A673 (cell line): ENCODE data around the gene PDPR. TPM values are rescaled to one million over a fixed set of nuclear protein-coding genes. Genes with fewer than 3 reads are reported as not detected.
"Not testable (repeated sequence)": the region's sequence is repeated elsewhere in the genome, so short reads cannot be mapped to it uniquely, and the experiment has no call there.

Source experiments
- BruUV-seq: library from RNA; stranded (reverse); fragments of 400-500 nt; replicated peaks from 2 replicates; lab custom pipeline; 2021; lab: Mats Ljungman, UMichigan
- CTCF ChIA-PET: fragments of 300-600 bp; sonication (Branson Sonifier 250); formaldehyde crosslinking; loops from one replicate; lab custom pipeline; 2022; ENCODE audit warnings: antibody characterized with exemption; lab: Charles Lee
- POLR2A ChIA-PET: fragments of 300-600 bp; sonication (Branson Sonifier 250); formaldehyde crosslinking; loops from one replicate; lab custom pipeline; 2022; ENCODE audit warnings: antibody characterized with exemption; ENCODE audit not compliant: low non-redundant PET; lab: Charles Lee
- DNase-seq: peaks from one replicate; pipeline ENCODE4 v3.0.0-alpha.2; 2015; ENCODE audit warnings: low spot score
- H3K27ac ChIP-seq: fragments of 200-600 bp; sonication (generic); 2 replicates; pipeline ENCODE4 v1.5.1; 2016; ENCODE audit warnings: mixed run types, low read depth, mild to moderate bottlenecking, mixed read lengths, antibody characterized with exemption, low read length; ENCODE audit not compliant: poor library complexity, severe bottlenecking
- H3K27me3 ChIP-seq: fragments of 200-600 bp; sonication (generic); replicated peaks from 2 replicates; pipeline ENCODE4 v1.6.1; 2017; ENCODE audit warnings: mixed run types, low read depth, mild to moderate bottlenecking, mixed read lengths, antibody characterized with exemption, low read length; ENCODE audit not compliant: insufficient read depth, poor library complexity
- H3K36me3 ChIP-seq: fragments of 200-600 bp; sonication (generic); 2 replicates; pipeline ENCODE4 v1.6.1; 2016; ENCODE audit warnings: mixed run types, mild to moderate bottlenecking, mixed read lengths, antibody characterized with exemption, low read length; ENCODE audit not compliant: insufficient read depth, poor library complexity, severe bottlenecking
- H3K4me1 ChIP-seq: fragments of 200-600 bp; sonication (generic); 2 replicates; pipeline ENCODE4 v1.6.1; 2017; ENCODE audit warnings: mixed run types, mild to moderate bottlenecking, mixed read lengths, antibody characterized with exemption, low read length; ENCODE audit not compliant: insufficient read depth, poor library complexity, severe bottlenecking
- H3K4me3 ChIP-seq: fragments of 200-600 bp; sonication (generic); 2 replicates; pipeline ENCODE4 v1.5.1; 2016; ENCODE audit warnings: low read depth, mixed run types, mild to moderate bottlenecking, mixed read lengths, low read length; ENCODE audit not compliant: poor library complexity, severe bottlenecking
- H3K9me3 ChIP-seq: fragments of 200-600 bp; sonication (generic); 2 replicates; pipeline ENCODE4 v1.6.1; 2016; ENCODE audit warnings: mixed run types, low read depth, mild to moderate bottlenecking, mixed read lengths, antibody characterized with exemption, low read length; ENCODE audit not compliant: poor library complexity, severe bottlenecking
- EZH2 ChIP-seq: fragments of 200-600 bp; sonication (generic); IDR thresholded peaks from 2 replicates; pipeline ENCODE4 v1.6.1; 2017; ENCODE audit warnings: borderline replicate concordance, low read depth, mild to moderate bottlenecking, mixed read lengths, antibody characterized with exemption, low read length; ENCODE audit not compliant: poor library complexity, severe bottlenecking
- intact Hi-C: fragments of 100-400 bp; cut with micrococcal nuclease; formaldehyde crosslinking; loops from one replicate; pipeline ENCODE4 v1.10.0; 2022; ENCODE audit not compliant: unreplicated experiment
- total RNA-seq: library from RNA; stranded (reverse); gene quantifications from 2 replicates; pipeline ENCODE4 v1.2.3, GENCODE V29; 2021
- TF ChIP-seq, protein P1 (sequence below): fragments of 300-800, 200-600 bp; sonication (generic); conservative IDR thresholded peaks from 2 replicates; pipeline ENCODE4 v1.5.1; 2017; ENCODE audit warnings: low read depth, mild to moderate bottlenecking, antibody characterized with exemption, low read length, moderate library complexity, mixed read lengths

Gene PDPR
- total RNA-seq, 1 experiment from 2014 or later, result 39.8 TPM

DNA sequence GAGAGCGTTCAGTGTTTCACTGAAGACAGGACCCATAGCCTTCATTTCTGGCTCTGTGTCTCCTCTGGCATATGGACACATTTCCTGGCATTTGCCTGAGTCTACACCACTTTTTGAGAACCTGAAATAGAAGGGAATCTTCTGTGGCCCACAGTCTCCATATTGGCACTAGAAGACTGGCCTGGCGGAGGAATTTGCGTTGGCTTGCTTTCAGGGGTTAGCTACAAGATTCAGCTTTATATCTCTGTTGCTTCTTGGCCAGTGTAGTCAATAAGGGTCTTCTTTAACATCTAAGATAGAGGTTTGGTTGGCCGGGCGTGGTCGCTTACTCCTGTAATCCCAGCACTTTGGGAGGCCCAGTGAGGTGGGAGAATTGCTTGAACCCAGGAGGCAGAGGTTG is 46.7 kb downstream of the PDPR start:
- H3K27ac ChIP-seq, result no peak overlapping the region
- no peaks in the 10 kb centered on the region for H3K27me3 ChIP-seq
- H3K9me3 ChIP-seq, result no peaks in the 10 kb centered on the region
- intact Hi-C loops, result no loop called here
- BruUV-seq, result TSS peak; percentile 6
- POLR2A ChIA-PET, result interaction anchor here (0.5 kb wide), 1 partner anchor 362 kb away, joined by 8 read pairs; the partner anchor contains the start of gene COG4
- no peak for DNase-seq
- no peak overlapping the region for H3K4me3 ChIP-seq
- CTCF ChIA-PET, result no interaction called here
- TF ChIP-seq, protein P1, sequence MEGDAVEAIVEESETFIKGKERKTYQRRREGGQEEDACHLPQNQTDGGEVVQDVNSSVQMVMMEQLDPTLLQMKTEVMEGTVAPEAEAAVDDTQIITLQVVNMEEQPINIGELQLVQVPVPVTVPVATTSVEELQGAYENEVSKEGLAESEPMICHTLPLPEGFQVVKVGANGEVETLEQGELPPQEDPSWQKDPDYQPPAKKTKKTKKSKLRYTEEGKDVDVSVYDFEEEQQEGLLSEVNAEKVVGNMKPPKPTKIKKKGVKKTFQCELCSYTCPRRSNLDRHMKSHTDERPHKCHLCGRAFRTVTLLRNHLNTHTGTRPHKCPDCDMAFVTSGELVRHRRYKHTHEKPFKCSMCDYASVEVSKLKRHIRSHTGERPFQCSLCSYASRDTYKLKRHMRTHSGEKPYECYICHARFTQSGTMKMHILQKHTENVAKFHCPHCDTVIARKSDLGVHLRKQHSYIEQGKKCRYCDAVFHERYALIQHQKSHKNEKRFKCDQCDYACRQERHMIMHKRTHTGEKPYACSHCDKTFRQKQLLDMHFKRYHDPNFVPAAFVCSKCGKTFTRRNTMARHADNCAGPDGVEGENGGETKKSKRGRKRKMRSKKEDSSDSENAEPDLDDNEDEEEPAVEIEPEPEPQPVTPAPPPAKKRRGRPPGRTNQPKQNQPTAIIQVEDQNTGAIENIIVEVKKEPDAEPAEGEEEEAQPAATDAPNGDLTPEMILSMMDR, result no peak
- no peak for TF ChIP-seq EZH2
- H3K36me3 ChIP-seq, result peaks cover 50% of the 10 kb centered on the region
- H3K4me1 ChIP-seq, result no peaks in the 10 kb centered on the region

DNA sequence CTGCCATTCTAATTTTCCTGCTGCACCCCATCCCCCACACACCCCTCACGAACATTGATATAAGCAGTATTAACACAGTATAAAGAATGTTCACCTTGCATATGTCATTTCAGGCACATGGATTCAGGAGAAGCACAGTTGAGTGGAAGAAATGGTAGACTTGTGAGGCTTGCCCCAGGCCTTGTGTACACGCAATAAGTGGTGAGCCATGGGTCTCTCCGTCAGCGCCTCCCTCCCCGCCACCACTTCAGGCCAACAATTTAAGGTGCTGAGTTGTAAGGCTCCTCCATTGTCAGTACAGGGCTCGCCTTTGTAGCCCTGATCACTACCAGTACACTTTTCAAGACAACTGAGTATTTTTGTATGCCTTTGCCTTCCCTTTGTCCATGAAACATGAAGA is 47.2 kb downstream of the PDPR start:
- BruUV-seq, result no TSS peak
- H3K9me3 ChIP-seq, result no peaks in the 10 kb centered on the region
- DNase-seq, result no peak
- intact Hi-C loops, result no loop called here
- H3K4me3 ChIP-seq, result no peak overlapping the region
- no peak for TF ChIP-seq EZH2
- TF ChIP-seq, protein P1, result no peak
- POLR2A ChIA-PET, result no interaction called here
- H3K4me1 ChIP-seq, result no peaks in the 10 kb centered on the region
- CTCF ChIA-PET, result no interaction called here
- H3K36me3 ChIP-seq, result peaks cover 44% of the 10 kb centered on the region
- H3K27me3 ChIP-seq, result no peaks in the 10 kb centered on the region
- no peak overlapping the region for H3K27ac ChIP-seq

DNA sequence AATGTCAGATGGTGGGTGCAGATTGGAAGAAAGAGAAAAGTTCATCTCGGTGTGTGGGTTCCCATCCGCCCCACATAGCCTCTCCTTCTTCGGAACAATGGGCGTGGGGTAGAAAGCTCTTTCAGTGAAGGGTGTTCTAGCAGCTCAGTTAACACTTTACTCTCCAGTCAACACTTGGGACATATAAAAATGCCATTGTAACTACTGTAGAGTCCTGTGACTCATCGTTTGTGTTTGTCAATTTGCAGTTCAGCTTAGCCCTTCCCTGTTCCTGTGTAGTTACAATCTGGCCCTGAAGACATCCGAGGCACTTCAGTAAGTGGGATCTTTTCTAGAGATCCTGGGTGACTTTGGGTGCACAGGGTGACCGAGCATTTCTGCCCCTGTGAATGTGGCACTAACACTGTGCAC is 47.9 kb downstream of the PDPR start:
- Histone ChIP-seq H3K27ac (no peak overlapping the region), H3K36me3 (peaks cover 39% of the 10 kb centered on the region), H3K9me3 (no peaks in the 10 kb centered on the region), H3K27me3 (no peaks in the 10 kb centered on the region), H3K4me3 (no peak overlapping the region), H3K4me1 (no peaks in the 10 kb centered on the region)
- intact Hi-C loops, result no loop called here
- no peak for DNase-seq
- BruUV-seq, result no TSS peak
- CTCF ChIA-PET, result no interaction called here
- TF ChIP-seq EZH2, result no peak
- POLR2A ChIA-PET, result no interaction called here

DNA sequence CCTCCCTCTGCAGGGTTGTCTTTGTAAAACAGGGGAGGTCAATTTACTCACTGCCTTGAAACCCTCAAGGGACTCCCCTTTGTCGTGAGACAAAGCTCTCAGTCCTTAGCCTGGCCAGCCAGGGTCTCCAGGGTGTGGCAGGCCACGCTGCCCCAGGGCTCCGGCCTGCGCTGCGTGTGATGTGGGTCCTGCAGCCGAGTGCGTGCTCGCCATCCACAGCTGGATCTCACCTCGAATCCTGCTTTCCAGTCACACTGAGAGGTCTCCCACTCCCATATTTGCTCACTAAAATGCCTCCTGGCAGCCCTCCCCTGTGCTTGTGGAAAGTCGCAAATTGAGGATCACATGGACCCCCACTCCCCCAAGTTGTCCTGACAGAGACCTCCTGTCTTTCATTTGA is 49.5 kb downstream of the PDPR start:
- no peak overlapping the region for H3K27ac ChIP-seq
- no peaks in the 10 kb centered on the region for H3K4me1 ChIP-seq
- BruUV-seq, result no TSS peak
- ChIA-PET CTCF (no interaction called here), POLR2A (no interaction called here)
- DNase-seq, result no peak
- intact Hi-C loops, result no loop called here
- no peaks in the 10 kb centered on the region for H3K27me3 ChIP-seq
- H3K4me3 ChIP-seq, result no peak overlapping the region
- no peak for TF ChIP-seq EZH2
- TF ChIP-seq, protein P1, result no peak
- H3K36me3 ChIP-seq, result peaks cover 25% of the 10 kb centered on the region
- H3K9me3 ChIP-seq, result no peaks in the 10 kb centered on the region

DNA sequence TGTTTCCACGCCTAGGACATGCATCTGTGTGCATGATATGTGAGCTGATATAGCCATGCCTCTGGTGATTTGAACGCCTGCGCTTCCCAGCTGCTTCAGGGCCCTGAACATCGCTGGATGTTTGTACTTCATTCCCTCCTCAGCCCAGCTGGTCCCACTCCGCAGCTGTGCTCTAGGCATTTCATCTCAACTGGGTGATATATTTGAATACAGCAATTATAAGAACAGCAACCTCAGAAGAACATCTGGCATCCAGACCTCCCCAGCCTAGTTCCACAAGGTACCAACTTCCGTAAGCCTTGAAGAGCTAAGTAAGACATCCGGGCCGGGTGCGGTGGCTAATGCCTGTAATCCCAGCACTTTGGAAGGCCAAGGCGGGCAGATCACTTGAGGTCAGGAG is 52.6 kb downstream of the PDPR start:
- intact Hi-C loops, H3K27me3 ChIP-seq, H3K36me3 ChIP-seq, DNase-seq, POLR2A ChIA-PET, H3K4me1 ChIP-seq, H3K9me3 ChIP-seq, CTCF ChIA-PET, BruUV-seq, H3K27ac ChIP-seq, H3K4me3 ChIP-seq: not testable (repeated sequence)
